ENCODE measurements around the gene PRKCB.

Gene PRKCB

DNA sequence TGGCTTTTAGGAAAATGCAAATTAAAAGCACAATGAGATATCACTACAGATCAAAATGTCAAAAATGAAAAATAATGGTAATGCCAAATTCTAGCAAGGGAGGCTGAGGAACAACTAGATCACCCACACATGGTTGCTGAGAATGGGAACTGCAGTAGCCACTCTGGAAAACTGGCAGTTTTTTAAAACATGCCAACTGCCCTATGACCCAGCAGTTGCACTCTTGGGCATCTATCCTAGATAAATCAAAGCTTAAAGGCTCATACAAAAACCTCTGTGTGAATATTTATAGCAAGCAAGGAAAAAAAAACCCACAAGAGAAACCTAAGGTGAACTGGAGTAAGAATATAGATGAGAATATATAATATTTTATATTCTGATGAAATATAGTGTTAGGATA is 104.3 kb downstream of the PRKCB start:
- Histone ChIP-seq H3K27me3 (ENCODE audit: control insufficient read depth, insufficient read depth, low read length) (no peaks in the 10 kb centered on the region), H3K9me3 (ENCODE audit: control insufficient read depth, low read length) (no peaks in the 10 kb centered on the region), H3K9ac (ENCODE audit: low read length) (no peak overlapping the region), H3K4me3 (ENCODE audit: low read length) (no peak overlapping the region), H3K36me3 (ENCODE audit: control insufficient read depth, insufficient read depth, low read length) (no peaks in the 10 kb centered on the region), H3K4me1 (ENCODE audit: control insufficient read depth, insufficient read depth, low read length) (no peaks in the 10 kb centered on the region)

GRCh38 chr16:23941025-23941424 is 105.2 kb downstream of the PRKCB start:
- H3K4me1 ChIP-seq (ENCODE audit: control insufficient read depth, insufficient read depth, low read length): no peaks in the 10 kb centered on the region
- H3K27me3 ChIP-seq (ENCODE audit: control insufficient read depth, insufficient read depth, low read length): no peaks in the 10 kb centered on the region
- H3K4me3 ChIP-seq (ENCODE audit: low read length): no peak overlapping the region
- H3K9me3 ChIP-seq (ENCODE audit: control insufficient read depth, low read length): no peaks in the 10 kb centered on the region
- H3K36me3 ChIP-seq (ENCODE audit: control insufficient read depth, insufficient read depth, low read length): no peaks in the 10 kb centered on the region
- no peak overlapping the region for H3K9ac ChIP-seq (ENCODE audit: low read length)

GRCh38 chr16:23941963-23942564 is 106.3 kb downstream of the PRKCB start:
- H3K27me3 ChIP-seq (ENCODE audit: control insufficient read depth, insufficient read depth, low read length): no peaks in the 10 kb centered on the region
- no peak overlapping the region for H3K4me3 ChIP-seq (ENCODE audit: low read length)
- no peaks in the 10 kb centered on the region for H3K4me1 ChIP-seq (ENCODE audit: control insufficient read depth, insufficient read depth, low read length)
- H3K9me3 ChIP-seq (ENCODE audit: control insufficient read depth, low read length): no peaks in the 10 kb centered on the region
- H3K36me3 ChIP-seq (ENCODE audit: control insufficient read depth, insufficient read depth, low read length): no peaks in the 10 kb centered on the region
- no peak overlapping the region for H3K9ac ChIP-seq (ENCODE audit: low read length)

GRCh38 chr16:23943604-23944003 is 107.8 kb downstream of the PRKCB start:
- Histone ChIP-seq H3K9me3 (ENCODE audit: control insufficient read depth, low read length) (no peaks in the 10 kb centered on the region), H3K9ac (ENCODE audit: low read length) (no peak overlapping the region), H3K27me3 (ENCODE audit: control insufficient read depth, insufficient read depth, low read length) (no peaks in the 10 kb centered on the region), H3K36me3 (ENCODE audit: control insufficient read depth, insufficient read depth, low read length) (no peaks in the 10 kb centered on the region), H3K4me1 (ENCODE audit: control insufficient read depth, insufficient read depth, low read length) (no peaks in the 10 kb centered on the region), H3K4me3 (ENCODE audit: low read length) (no peak overlapping the region)

GRCh38 chr16:23944381-23944780 is 108.6 kb downstream of the PRKCB start:
- no peaks in the 10 kb centered on the region for H3K4me1 ChIP-seq (ENCODE audit: control insufficient read depth, insufficient read depth, low read length)
- no peak overlapping the region for H3K4me3 ChIP-seq (ENCODE audit: low read length)
- no peaks in the 10 kb centered on the region for H3K27me3 ChIP-seq (ENCODE audit: control insufficient read depth, insufficient read depth, low read length)
- no peaks in the 10 kb centered on the region for H3K36me3 ChIP-seq (ENCODE audit: control insufficient read depth, insufficient read depth, low read length)
- no peaks in the 10 kb centered on the region for H3K9me3 ChIP-seq (ENCODE audit: control insufficient read depth, low read length)
- H3K9ac ChIP-seq (ENCODE audit: low read length): no peak overlapping the region

GRCh38 chr16:23945243-23945642 is 109.5 kb downstream of the PRKCB start:
- Histone ChIP-seq H3K36me3 (ENCODE audit: control insufficient read depth, insufficient read depth, low read length) (no peaks in the 10 kb centered on the region), H3K9ac (ENCODE audit: low read length) (no peak overlapping the region), H3K9me3 (ENCODE audit: control insufficient read depth, low read length) (no peaks in the 10 kb centered on the region), H3K4me3 (ENCODE audit: low read length) (no peak overlapping the region), H3K27me3 (ENCODE audit: control insufficient read depth, insufficient read depth, low read length) (no peaks in the 10 kb centered on the region), H3K4me1 (ENCODE audit: control insufficient read depth, insufficient read depth, low read length) (no peaks in the 10 kb centered on the region)

GRCh38 chr16:23947838-23948237 is 112.1 kb downstream of the PRKCB start:
- H3K4me3 ChIP-seq (ENCODE audit: low read length): no peak overlapping the region
- no peaks in the 10 kb centered on the region for H3K27me3 ChIP-seq (ENCODE audit: control insufficient read depth, insufficient read depth, low read length)
- H3K4me1 ChIP-seq (ENCODE audit: control insufficient read depth, insufficient read depth, low read length): no peaks in the 10 kb centered on the region
- no peak overlapping the region for H3K9ac ChIP-seq (ENCODE audit: low read length)
- H3K9me3 ChIP-seq (ENCODE audit: control insufficient read depth, low read length): no peaks in the 10 kb centered on the region
- H3K36me3 ChIP-seq (ENCODE audit: control insufficient read depth, insufficient read depth, low read length): no peaks in the 10 kb centered on the region

DNA sequence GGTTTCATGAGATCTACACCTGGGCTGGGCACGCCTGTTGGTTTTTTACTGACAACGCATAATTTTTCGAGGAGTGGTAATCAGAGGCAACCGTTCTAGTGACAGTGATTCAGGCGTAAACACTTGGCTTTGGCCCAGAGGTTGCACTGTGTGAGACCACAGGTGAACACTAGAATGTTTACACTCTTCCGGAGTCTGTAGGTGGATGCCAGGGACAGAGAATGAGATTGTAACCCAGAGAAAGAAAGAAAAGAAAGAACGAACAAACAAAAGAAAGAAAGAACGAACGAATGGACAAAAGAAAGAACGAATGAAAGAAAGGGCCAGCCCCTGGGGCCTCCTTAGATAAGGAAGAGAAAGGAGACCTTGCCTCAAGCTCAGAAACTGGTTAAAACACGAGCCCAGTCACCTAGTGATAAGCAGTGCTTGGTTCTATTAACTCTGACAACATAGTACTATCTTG is 113.2 kb downstream of the PRKCB start:
- H3K4me3 ChIP-seq (ENCODE audit: low read length): no peak overlapping the region
- no peaks in the 10 kb centered on the region for H3K9me3 ChIP-seq (ENCODE audit: control insufficient read depth, low read length)
- no peak overlapping the region for H3K9ac ChIP-seq (ENCODE audit: low read length)

GRCh38 chr16:23949630-23950290 is 114.0 kb downstream of the PRKCB start:
- H3K27me3 ChIP-seq (ENCODE audit: control insufficient read depth, insufficient read depth, low read length): no peaks in the 10 kb centered on the region

More for the DNA sequence above, 113.2 kb downstream of the PRKCB start:
- H3K27me3 ChIP-seq (ENCODE audit: control insufficient read depth, insufficient read depth, low read length): no peaks in the 10 kb centered on the region
- no peaks in the 10 kb centered on the region for H3K4me1 ChIP-seq (ENCODE audit: control insufficient read depth, insufficient read depth, low read length)
- no peaks in the 10 kb centered on the region for H3K36me3 ChIP-seq (ENCODE audit: control insufficient read depth, insufficient read depth, low read length)

GRCh38 chr16:23950291-23950894 is 114.6 kb downstream of the PRKCB start:
- Histone ChIP-seq H3K9me3 (ENCODE audit: control insufficient read depth, low read length) (no peaks in the 10 kb centered on the region), H3K27me3 (ENCODE audit: control insufficient read depth, insufficient read depth, low read length) (no peaks in the 10 kb centered on the region), H3K4me3 (ENCODE audit: low read length) (no peak overlapping the region), H3K4me1 (ENCODE audit: control insufficient read depth, insufficient read depth, low read length) (no peaks in the 10 kb centered on the region), H3K9ac (ENCODE audit: low read length) (no peak overlapping the region), H3K36me3 (ENCODE audit: control insufficient read depth, insufficient read depth, low read length) (no peaks in the 10 kb centered on the region)

More at GRCh38 chr16:23949630-23950290, 114.0 kb downstream of the PRKCB start:
- H3K4me3 ChIP-seq (ENCODE audit: low read length): no peak overlapping the region
- no peaks in the 10 kb centered on the region for H3K36me3 ChIP-seq (ENCODE audit: control insufficient read depth, insufficient read depth, low read length)
- H3K9me3 ChIP-seq (ENCODE audit: control insufficient read depth, low read length): no peaks in the 10 kb centered on the region
- H3K4me1 ChIP-seq (ENCODE audit: control insufficient read depth, insufficient read depth, low read length): no peaks in the 10 kb centered on the region
- H3K9ac ChIP-seq (ENCODE audit: low read length): no peak overlapping the region

DNA sequence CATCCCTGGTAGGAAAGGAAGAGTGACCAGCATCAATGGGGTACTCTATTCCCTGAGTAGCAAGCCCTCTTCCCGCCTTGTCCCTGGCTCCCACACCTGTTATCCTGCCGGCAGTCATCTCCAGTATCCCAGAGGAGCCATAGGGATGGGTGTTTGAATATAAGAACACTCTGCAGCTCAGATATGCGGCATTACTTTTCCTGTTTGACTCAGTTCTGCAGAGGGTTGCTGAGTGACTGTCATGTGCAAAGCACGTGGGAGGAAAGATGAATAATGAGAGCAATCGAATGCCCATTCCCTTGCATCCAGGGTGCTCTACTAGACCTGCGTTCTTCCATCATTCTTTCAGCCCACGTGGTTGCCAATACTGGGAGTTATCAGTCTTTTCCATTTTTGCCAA is 115.1 kb downstream of the PRKCB start:
- H3K9ac ChIP-seq (ENCODE audit: low read length): no peak overlapping the region
- H3K4me1 ChIP-seq (ENCODE audit: control insufficient read depth, insufficient read depth, low read length): no peaks in the 10 kb centered on the region
- no peaks in the 10 kb centered on the region for H3K36me3 ChIP-seq (ENCODE audit: control insufficient read depth, insufficient read depth, low read length)
- no peak overlapping the region for H3K4me3 ChIP-seq (ENCODE audit: low read length)
- no peaks in the 10 kb centered on the region for H3K9me3 ChIP-seq (ENCODE audit: control insufficient read depth, low read length)
- no peaks in the 10 kb centered on the region for H3K27me3 ChIP-seq (ENCODE audit: control insufficient read depth, insufficient read depth, low read length)

DNA sequence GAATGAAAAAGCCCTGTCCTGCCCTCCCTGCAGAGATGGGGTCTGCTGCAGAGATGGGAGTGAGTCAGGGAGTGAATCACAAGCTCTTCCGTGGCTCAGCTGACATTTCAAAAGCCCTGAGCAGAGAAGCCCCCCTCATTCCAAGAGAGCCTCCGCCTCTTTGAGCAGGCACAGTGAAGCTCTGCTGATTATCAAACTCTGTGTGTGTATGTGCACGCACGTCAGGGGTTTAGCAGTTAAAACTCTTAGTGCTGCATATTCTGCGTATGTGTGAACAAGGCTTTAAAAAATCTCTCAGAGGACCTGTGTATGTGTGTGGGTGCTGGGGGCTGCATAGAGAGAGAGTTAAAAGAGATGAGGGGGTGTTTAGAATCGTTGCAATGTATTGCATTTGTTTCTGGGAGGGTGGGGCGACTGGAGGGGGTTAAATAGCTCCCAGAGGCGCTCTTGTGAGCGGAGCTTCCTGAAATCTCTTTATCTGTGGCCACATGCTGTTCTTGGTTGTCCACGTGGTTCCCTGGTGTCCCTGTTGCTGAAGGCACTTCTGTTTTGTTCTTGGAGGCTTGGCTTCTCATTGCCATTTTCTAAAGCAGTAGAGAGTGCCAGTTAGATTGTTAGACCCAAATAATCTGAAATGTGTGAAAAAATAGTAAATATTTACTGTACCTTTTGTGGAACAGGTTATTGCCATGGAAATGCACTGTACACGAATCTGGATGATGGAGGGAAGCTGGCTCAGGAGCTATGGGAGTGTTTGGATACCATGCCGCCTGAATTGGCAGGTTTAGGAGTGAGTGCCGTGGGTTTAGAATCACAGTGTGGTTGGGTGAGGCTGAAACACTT is 116.6 kb downstream of the PRKCB start:
- H3K9me3 ChIP-seq (ENCODE audit: control insufficient read depth, low read length): no peaks in the 10 kb centered on the region
- H3K36me3 ChIP-seq (ENCODE audit: control insufficient read depth, insufficient read depth, low read length): no peaks in the 10 kb centered on the region
- no peaks in the 10 kb centered on the region for H3K27me3 ChIP-seq (ENCODE audit: control insufficient read depth, insufficient read depth, low read length)
- H3K4me3 ChIP-seq (ENCODE audit: low read length): no peak overlapping the region
- H3K9ac ChIP-seq (ENCODE audit: low read length): no peak overlapping the region
- no peaks in the 10 kb centered on the region for H3K4me1 ChIP-seq (ENCODE audit: control insufficient read depth, insufficient read depth, low read length)
